GM10847 (cell line): ENCODE measurements around the gene OR2S2.

Experiments used
- POLR2A ChIP-seq: IDR thresholded peaks from 2 replicates; pipeline ENCODE4 v1.6.1; 2011; ENCODE audit not compliant: insufficient read length; ENCODE audit errors: extremely low read depth

The OR2S2 gene

DNA sequence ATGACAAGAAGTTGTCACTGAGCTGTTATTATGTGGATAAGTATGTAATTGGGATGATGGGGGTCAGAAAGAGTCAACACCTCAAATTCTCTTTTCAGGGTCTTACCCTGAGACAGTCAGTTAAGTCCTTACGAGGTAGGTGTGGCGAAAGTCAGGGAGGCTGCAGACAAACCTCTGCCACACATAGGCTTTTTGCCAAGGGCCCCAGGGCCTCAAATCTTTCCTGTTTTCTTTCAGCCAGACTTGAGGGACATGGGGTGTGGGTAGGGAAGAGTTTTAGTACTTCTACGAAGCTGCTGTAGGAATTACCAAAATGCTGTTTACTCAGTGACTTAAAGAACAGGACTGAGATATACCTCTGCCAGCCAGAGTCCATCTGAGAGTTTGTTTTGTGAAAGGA, 13.8 kb downstream of the OR2S2 start:
- no peak for TF ChIP-seq POLR2A

DNA sequence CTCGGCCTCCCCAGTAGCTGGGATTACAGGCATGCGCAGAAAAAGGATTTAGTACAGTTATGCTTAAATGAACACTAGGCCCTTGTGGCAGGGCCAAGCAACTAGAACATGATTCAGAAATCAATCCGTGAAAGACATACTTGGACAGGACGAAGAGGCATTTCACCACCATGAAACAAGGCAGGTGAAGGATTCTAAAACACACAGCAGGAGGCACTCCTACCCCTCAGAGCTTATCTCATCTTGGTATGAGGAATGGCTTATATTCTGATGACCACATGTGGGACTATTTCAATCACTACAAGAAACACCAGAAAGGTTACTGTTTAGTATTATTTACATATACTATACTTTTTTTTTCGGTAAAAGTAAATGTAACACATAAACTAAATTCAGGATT, 15.7 kb downstream of the OR2S2 start:
- no peak for TF ChIP-seq POLR2A

DNA sequence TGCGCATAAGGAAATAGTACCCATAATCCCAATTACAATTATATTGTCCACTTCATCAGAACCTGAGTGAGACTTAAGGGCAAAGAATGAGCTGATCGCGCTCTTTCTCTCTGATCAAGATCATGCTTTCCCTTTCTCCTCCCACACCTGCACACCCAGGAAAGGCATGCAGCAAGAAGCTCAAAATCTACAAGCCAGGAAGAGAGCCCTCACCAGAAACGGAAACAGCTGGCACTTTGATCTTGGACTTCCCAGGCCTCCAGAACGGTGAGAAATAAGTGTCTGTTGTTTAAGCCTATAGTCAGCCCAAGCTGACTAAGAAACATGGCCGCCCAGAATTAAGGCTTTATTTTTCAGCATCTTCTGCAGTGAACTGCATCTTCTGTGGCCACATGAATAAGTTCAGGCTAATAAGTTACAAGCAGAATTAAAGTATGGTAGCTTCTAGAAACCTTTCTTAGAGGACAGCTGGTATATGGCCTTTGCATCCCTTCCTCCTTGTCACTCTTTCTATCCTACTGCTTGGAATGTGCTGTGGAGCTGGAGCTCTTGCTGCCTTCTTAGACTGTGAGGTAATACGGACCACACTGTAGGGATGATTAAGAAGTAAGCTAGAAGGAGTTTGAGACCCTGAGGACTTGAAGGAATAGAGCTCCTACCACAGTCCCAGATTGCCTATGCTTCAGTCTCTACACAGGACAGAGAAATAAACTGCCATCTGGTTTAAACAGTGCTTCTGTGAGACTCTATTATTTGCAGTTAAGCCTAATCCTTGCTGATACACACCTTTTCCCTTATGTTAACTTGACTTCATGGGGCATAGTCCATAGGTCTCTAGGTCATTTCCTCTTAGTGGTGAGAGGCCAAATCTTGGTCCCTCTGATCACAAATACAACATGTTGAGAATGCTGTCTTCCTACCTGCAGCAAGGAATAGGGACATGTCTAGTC, 17.2 kb downstream of the OR2S2 start:
- no peak for TF ChIP-seq POLR2A

DNA sequence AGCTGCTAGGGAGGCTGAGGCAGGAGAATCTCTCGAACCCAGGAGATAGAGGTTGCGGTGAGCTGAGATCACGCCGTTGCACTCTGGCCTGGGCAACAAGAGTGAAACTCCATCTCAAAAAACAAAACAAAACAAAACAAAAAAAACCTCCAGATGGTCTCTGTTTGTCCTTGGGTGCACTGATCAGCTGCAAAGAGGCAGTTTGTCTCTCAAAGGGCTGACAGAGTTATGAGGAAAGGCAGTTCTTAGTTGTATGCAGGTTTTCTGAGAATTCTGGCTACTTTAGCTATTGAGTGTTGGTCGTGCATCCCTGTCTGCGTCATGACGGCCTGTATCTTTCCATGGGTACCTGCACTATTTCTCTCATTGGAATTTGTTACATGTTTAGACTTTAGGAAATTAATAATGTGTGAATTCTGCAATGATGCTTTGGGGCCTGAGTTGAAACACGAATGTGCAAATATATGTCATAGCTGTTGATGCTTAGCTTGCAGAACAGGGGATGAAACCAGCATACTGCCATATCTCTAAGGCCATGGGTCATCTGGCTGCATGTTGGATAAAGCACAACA, 18.2 kb downstream of the OR2S2 start:
- TF ChIP-seq POLR2A = no peak

DNA sequence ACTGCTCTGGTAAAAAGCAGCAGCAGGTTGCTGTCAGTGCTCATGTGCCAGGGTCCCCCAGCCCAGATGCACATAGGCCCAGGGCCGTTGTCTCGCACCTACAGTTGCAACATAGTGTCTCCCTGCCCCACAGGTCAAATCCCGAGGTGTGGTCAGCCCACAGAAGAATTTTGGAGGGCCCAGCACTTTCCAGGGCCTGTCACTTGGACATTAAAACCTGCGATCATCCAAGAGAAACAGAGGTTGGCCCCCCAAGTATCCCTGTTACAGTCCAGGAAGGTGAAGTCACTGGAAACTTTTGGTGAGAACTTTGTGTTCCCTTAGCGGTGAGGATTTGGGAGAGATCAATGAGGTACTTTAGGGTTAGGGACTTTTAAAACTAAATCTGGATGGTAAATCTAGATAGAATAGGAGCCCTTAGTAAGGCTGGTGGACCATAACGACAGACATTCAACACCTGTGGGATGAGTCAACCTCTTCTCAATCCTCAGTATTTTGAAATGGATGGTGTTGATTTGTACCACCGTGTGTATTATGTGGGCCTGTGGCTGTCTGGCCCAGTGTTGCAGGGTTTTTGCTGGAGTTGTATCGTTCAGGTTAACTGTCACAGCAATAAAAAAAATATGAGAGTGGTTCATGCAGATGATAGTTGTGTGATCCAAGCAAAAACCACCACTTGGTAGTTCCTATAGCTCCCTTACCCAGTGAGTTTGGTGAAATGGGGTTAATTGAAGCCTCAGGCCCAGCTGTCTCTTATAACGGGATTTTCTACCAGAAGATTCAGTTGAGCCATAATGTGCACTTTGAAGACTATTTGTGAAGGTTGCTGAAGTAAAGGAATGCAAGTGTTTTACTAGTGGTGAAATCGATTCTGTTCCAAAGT, 19.2 kb downstream of the OR2S2 start:
- no peak for TF ChIP-seq POLR2A

DNA sequence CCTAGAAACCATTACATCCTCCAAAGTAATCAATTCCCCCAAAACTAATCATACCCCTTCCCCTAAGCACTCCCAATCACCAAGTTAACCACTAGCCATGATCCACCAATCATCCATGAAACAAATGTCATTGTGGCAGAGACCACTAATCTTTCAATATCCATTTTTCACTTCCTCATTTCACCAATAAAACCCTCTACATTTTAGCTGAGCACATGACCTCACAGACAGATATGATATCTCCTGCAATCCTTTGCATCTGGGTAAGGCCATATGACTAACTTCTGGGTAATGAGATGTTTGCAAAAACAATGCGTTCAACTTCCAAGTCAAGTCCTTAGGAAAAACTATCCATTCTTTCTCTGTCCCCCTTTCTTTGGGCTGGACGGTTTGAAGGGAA, 20.7 kb downstream of the OR2S2 start:
- no peak for TF ChIP-seq POLR2A

DNA sequence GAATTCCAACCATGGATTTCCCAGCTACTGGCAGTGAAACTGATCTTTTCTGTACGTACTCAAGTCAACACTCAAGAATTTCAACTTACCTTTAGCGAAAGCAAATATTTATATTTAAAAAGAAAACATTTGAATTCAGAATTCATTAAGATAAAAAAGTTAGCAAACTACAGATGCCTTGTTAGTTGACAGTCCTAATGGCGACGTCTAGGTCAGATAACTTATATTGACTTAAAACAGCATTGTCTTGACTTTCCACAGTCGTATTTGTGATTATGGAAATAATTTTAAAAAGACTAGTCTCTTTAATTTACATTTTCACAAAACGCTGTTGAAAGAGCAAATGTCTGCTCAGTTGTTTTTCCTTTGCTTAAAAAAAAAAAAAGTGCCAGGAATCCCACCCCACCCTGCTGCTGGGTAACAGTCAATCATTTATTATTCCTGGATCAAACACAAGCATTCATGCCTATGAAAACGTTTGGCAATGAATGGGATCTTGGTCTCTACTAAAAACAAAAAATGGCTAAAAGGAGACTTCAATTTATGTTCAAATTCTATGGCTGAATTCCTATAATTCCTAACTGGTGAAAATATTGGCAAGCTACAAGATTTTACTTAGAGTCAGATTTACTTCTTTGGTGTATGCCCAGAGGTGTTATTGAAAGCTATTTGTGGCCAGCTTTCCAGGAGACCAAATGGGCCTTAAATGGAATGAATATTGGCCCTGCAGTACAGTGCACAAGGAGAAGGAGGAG, 22.0 kb downstream of the OR2S2 start:
- no peak for TF ChIP-seq POLR2A

DNA sequence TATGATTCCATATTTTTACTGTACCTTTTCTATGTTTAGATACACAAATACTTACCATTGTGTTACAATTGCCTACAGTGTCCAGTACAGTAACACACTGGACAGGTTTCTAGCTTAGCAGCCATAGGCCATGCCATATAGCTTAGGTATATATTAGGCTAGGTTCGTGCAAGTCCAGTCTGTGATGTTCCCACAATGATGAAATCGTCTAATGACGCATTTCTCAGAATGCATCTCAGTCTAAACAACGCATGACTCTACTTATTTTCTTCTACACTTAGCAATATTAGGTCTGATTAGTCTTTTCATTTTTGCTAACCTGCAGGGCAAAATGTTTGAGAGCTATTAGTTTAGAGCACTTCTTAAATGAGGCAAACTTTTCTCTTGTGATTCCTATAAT, 22.7 kb downstream of the OR2S2 start:
- no peak for TF ChIP-seq POLR2A

DNA sequence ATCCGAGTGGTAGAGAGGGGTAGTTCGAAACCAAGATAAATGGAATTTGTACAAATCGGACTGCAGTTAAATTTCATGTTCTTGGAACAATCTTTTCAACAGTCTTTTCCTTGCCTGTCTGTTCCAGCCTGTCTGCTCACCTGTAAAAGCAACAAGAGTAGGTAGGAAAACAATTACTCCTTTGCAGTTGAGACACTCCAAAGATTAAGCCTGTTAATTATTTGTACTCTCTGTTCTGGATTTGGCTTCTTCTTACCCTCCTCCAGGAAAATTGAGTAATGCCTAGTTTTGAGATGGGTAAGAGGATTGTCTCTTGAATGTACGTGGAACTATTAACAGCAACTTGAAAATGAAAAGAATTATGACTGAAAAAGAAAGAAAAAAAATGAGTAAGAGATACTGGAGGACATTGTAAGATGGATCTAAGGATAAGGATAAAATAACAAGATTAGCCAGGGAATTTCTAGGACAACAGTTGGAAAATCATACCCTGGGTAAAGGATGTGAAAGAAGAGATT, 24.3 kb downstream of the OR2S2 start:
- no peak for TF ChIP-seq POLR2A

DNA sequence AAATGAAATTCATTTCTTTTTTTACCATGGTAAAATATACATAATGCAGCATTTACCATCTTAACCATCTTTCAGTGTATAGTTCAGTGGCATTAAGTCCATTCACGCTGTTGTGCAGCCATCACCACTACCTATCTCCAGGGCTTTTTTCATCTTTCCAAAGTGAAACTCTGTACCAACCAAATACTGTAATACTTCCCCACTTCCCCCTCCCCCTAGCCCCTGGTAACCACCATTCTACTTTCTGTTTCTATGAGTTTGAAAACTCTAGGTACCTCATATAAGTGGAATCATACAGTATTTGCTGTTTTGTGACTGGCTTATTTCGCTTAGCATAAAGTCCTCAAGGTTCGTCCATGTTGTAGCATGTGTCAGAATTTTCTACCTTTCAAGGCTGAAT, 25.2 kb downstream of the OR2S2 start:
- TF ChIP-seq POLR2A = no peak

DNA sequence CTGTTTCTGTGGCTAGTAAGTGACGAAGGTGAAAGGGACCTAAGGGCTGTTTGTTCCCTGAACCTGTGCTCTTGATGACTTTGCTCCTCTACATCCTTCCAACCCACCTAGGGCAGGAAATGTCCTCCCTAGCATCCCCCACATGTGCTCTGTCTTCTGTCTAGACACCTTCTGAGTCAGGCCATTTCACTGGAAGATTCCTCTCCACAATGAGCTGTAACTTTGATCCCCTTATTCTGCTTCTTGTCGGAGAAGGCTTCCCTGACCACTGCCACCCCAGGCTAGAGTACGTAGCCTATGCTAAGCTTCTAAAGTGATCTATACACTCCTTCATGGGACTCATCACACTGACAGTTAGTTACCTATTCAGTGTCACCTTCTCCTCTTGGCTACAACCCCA, 27.0 kb downstream of the OR2S2 start:
- no peak for TF ChIP-seq POLR2A

DNA sequence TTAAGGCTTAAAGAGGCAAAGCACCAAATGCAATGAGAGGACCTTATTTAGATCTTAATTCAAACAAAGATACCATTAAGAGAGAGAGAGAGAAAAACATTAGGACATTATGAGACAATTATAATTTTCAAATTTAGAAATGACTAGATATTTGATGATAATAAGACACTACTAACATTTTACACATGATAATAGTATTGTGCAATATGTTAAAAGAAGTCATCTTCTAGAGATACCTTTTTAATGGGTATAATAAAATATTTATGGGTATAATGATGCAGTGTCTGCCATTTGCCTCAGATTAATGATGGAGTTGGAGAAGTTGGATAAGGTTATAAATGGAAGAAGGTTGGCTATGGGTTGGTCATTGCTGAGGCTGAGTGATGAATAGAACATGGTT, 27.4 kb downstream of the OR2S2 start:
- TF ChIP-seq POLR2A = no peak

DNA sequence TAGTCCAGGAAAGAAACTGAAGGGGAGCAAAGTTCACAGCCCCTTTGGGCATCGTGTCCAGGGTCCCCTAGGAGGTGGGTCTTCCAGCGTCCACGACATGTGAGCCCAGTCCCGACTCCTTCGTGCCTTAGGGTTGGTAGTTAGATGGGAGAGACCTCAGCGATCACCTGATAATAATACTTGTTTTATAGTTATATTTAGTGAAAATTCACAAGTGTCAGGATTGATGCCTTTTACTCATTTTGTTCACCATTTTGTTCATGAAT, 28.6 kb downstream of the OR2S2 start:
- TF ChIP-seq POLR2A = no peak

DNA sequence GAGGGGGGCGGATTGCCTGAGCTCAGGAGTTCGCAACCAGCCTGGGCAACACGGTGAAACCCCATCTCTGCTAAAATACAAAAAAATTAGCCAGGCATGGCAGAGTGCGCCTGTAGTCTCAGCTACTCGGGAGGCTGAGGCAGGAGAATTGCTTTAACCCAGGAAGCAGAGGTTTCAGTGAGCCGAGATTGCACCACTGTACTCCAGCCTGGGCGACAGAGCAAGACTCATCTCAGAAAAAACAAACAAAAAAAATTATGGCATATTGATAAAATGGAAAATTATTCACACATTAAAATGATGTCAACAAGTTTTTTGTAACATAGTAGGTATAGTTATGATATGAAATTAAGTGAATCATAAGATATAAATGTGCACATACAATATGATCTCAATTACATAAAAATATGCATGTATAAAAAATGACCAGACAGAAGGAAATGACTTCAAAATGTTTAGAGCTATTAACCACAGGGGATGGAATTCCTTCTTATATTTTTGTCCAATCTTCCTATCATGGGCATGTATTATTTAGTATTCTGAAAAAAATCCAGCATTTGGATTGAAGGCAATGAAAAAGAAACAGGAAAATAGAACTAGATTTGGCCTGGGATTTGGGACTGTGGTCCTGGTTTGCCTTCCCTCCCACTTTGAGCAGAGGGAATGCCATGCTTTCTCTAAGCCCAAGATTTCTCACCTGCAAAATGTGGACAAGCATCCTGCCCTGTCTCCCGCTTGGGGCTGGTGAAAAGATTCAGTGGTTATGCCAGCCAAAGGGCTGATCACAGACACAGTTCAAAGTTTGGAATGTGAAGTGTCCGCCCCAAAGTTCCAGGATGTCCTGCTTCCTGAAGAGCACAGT, 29.1 kb downstream of the OR2S2 start:
- TF ChIP-seq POLR2A = no peak

DNA sequence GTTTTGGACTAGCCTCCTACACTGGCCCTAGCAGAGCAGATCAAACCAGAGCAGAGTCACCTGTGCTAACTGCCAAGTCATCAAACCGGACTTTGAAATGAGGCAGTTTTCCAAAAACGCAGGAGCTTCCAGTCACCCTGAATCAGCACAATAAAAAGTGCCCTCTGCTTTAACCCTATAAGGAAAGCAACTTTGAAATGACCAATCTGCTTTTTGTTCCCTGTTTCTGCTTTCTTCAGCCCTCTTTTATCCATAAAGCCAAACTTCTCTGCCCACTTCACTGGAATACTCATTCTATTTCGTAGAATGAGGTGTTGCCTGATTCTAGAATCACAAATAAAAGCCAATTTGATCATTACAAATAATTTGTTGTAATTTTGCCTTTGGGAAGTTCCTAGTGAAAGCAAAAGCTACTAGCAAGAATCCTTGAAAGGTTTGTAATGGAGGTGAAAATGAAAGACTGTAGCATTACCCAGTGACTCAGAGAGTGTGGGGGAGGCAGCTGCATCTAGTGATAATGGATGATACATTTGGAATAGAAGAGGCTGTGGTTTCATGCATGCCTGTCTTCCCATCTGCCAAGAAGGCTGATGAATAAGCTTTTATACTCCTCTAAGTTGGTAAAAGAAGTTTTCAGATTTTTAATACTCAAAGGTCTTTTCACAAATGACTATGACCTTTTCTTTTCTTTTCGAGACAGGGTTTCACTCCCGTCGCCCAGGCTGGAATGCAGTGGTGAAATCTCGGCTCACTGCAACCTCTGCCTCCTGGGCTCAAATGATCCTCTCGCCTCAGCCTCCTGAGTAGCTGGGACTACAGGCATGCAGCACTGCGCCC, 33.8 kb downstream of the OR2S2 start:
- TF ChIP-seq POLR2A = no peak
